SK-N-SH (cell line): Measurements from ENCODE around the gene IRGQ.

Source experiments
- CTCF ChIP-seq: fragments of 200-600 bp; sonication (generic); IDR thresholded peaks from 2 replicates; pipeline ENCODE4 v1.6.1; 2017; ENCODE audit warnings: antibody characterized with exemption, mild to moderate bottlenecking, moderate library complexity
- EP300 ChIP-seq, 2 experiments: IDR thresholded peaks; 2 replicates each; pipeline versions ENCODE4 v1.4.0 to v1.6.1; 2012; ENCODE audit warnings: borderline replicate concordance in 1 of 2, low read depth in 1 of 2, low read length in 1 of 2
- TAF1 ChIP-seq: IDR thresholded peaks from 2 replicates; pipeline ENCODE4 v1.6.1; 2012; ENCODE audit warnings: low read depth, mild to moderate bottlenecking, low read length, moderate library complexity, borderline replicate concordance
- TF ChIP-seq, protein P1 (sequence below): IDR thresholded peaks from 2 replicates; pipeline ENCODE4; 2012

DNA sequence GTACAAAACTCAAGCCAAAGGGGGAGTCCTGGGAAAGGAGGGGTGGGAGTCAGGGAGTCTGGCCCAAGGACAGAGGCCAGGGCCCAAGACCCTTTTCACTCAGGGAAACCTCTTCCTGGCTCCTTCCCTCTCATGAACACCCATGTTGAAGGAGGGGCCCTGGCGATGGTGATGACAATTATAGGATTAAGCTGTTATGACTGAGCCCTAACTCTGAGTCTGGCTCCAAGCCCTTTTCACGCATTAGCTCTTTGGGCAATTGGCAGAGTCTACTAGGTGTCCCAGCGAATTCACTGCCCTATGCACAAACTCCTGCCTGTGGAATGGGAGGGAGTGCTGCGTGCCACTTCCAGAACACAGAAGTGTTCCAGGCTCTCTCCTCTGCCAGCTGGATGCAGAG is 42.3 kb downstream of the IRGQ start:
- no peak for TF ChIP-seq CTCF
- TF ChIP-seq TAF1 = no peak
- no peak for TF ChIP-seq EP300 (IDR thresholded peaks at IDR 0.05; ENCODE audit: borderline replicate concordance in 1 of 2, low read depth in 1 of 2, low read length in 1 of 2)
- TF ChIP-seq, protein P1, sequence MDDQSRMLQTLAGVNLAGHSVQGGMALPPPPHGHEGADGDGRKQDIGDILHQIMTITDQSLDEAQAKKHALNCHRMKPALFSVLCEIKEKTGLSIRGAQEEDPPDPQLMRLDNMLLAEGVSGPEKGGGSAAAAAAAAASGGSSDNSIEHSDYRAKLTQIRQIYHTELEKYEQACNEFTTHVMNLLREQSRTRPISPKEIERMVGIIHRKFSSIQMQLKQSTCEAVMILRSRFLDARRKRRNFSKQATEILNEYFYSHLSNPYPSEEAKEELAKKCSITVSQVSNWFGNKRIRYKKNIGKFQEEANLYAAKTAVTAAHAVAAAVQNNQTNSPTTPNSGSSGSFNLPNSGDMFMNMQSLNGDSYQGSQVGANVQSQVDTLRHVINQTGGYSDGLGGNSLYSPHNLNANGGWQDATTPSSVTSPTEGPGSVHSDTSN = no peak
